GM23338 (cell line): ENCODE measurements around the gene RGS8. TPM values are rescaled to one million over a fixed set of nuclear protein-coding genes. Genes with fewer than 3 reads are reported as not detected.

Source experiments
- ATAC-seq: fragments of 200-7000 bp; cut with Tn5 transposase; 3 replicates; pipeline ENCODE4 v1.9.1; 2020
- DNase-seq: peaks from one replicate; pipeline ENCODE4 v3.0.0-alpha.2; 2015; ENCODE audit warnings: low spot score
- H2AFZ ChIP-seq: fragments of 200-600 bp; sonication (generic); 2 replicates; pipeline ENCODE4 v1.8.0; 2016; ENCODE audit warnings: antibody characterized with exemption, mild to moderate bottlenecking, moderate library complexity
- H3F3A ChIP-seq: fragments of 200-600 bp; sonication (generic); replicated peaks from 2 replicates; pipeline ENCODE4 v1.8.0; 2017; ENCODE audit warnings: antibody characterized with exemption, mixed run types, low read depth
- H3K27ac ChIP-seq: fragments of 200-600 bp; sonication (generic); 2 replicates; pipeline ENCODE4 v1.6.1; 2016; ENCODE audit warnings: low read depth
- H3K27me3 ChIP-seq: fragments of 200-600 bp; sonication (generic); 2 replicates; pipeline ENCODE4 v1.8.0; 2016; ENCODE audit warnings: mild to moderate bottlenecking, mixed run types, moderate library complexity; ENCODE audit not compliant: insufficient read depth
- H3K36me3 ChIP-seq: fragments of 200-600 bp; sonication (generic); 2 replicates; pipeline ENCODE4 v1.8.0; 2016; ENCODE audit warnings: mild to moderate bottlenecking; ENCODE audit not compliant: insufficient read depth
- H3K4me1 ChIP-seq: fragments of 200-600 bp; sonication (generic); 2 replicates; pipeline ENCODE4 v1.8.0; 2016; ENCODE audit warnings: mild to moderate bottlenecking, moderate library complexity; ENCODE audit not compliant: insufficient read depth
- H3K4me2 ChIP-seq: fragments of 200-600 bp; sonication (generic); 2 replicates; pipeline ENCODE4 v1.7.1; 2017; ENCODE audit warnings: mixed run types
- H3K4me3 ChIP-seq: fragments of 200-600 bp; sonication (generic); 2 replicates; pipeline ENCODE4 v1.6.1; 2016; ENCODE audit warnings: mixed run types
- H3K79me2 ChIP-seq: fragments of 200-600 bp; sonication (generic); replicated peaks from 2 replicates; pipeline ENCODE4 v1.8.0; 2017; ENCODE audit warnings: mild to moderate bottlenecking; ENCODE audit not compliant: insufficient read depth
- H3K9me2 ChIP-seq: fragments of 200-600 bp; sonication (generic); 2 replicates; pipeline ENCODE4 v1.8.0; 2017; ENCODE audit not compliant: insufficient read depth
- H4K20me1 ChIP-seq: fragments of 200-600 bp; sonication (generic); replicated peaks from 2 replicates; pipeline ENCODE4 v1.8.0; 2017; ENCODE audit warnings: mild to moderate bottlenecking; ENCODE audit not compliant: insufficient read depth
- H3K27ac Mint-ChIP-seq: 2 replicates; pipeline ENCODE4 v1.8.0; 2020; ENCODE audit warnings: inconsistent platforms, mild to moderate bottlenecking, moderate library complexity, mixed read lengths
- H3K27me3 Mint-ChIP-seq: 3 replicates; pipeline ENCODE4 v1.8.0; 2022; ENCODE audit warnings: low read depth, mild to moderate bottlenecking, moderate library complexity, mixed read lengths, inconsistent platforms; ENCODE audit not compliant: insufficient read depth, poor library complexity
- H3K36me3 Mint-ChIP-seq: 3 replicates; pipeline ENCODE4 v1.8.0; 2021; ENCODE audit warnings: low read depth, mild to moderate bottlenecking, inconsistent platforms, moderate library complexity, mixed read lengths
- H3K4me1 Mint-ChIP-seq: 3 replicates; pipeline ENCODE4 v1.8.0; 2020; ENCODE audit warnings: mild to moderate bottlenecking, inconsistent platforms, mixed read lengths
- H3K4me3 Mint-ChIP-seq: 3 replicates; pipeline ENCODE4 v1.8.0; 2021; ENCODE audit warnings: moderate library complexity, mild to moderate bottlenecking, inconsistent platforms, mixed read lengths
- H3K9me3 Mint-ChIP-seq: 3 replicates; pipeline ENCODE4 v1.8.0; 2020; ENCODE audit warnings: moderate library complexity, mild to moderate bottlenecking, inconsistent platforms, mixed read lengths
- CREB1 ChIP-seq: fragments of 250-450 bp; sonication (Bioruptor Pico); IDR thresholded peaks from 2 replicates; pipeline ENCODE4 v1.5.0; 2020; ENCODE audit warnings: low read depth, mild to moderate bottlenecking, moderate library complexity
- CTCF ChIP-seq, 2 experiments: fragments of 200-600 bp in 1 of 2; sonication (generic) in 1 of 2; conservative IDR thresholded peaks; 2 replicates each; pipeline versions ENCODE4 v1.5.1 to v1.6.1; 2016 to 2017; ENCODE audit warnings: antibody characterized with exemption in 2 of 2, low read depth in 2 of 2, mild to moderate bottlenecking in 2 of 2, moderate library complexity in 1 of 2
- ETS1 ChIP-seq: IDR thresholded peaks from 2 replicates; pipeline ENCODE4 v1.6.1; 2016; ENCODE audit warnings: antibody characterized with exemption
- EZH2 ChIP-seq: fragments of 200-600 bp; sonication (generic); IDR thresholded peaks from one replicate; pipeline ENCODE4 v1.8.0; 2017; ENCODE audit warnings: antibody characterized with exemption, mild to moderate bottlenecking, low read depth; ENCODE audit not compliant: unreplicated experiment
- EZH2phosphoT487 ChIP-seq: fragments of 200-600 bp; sonication (generic); IDR thresholded peaks from one replicate; pipeline ENCODE4 v1.8.1; 2018; ENCODE audit warnings: antibody characterized with exemption; ENCODE audit not compliant: unreplicated experiment
- JUNB ChIP-seq: IDR thresholded peaks from one replicate; pipeline ENCODE4 v1.6.1; 2016; ENCODE audit warnings: antibody characterized with exemption; ENCODE audit not compliant: unreplicated experiment
- NANOG ChIP-seq: IDR thresholded peaks from 2 replicates; pipeline ENCODE4 v1.6.1; 2016; ENCODE audit warnings: antibody characterized with exemption, borderline replicate concordance
- POLR2AphosphoS5 ChIP-seq: IDR thresholded peaks from 2 replicates; pipeline ENCODE4 v1.6.1; 2016; ENCODE audit warnings: antibody characterized with exemption, low read depth
- REST ChIP-seq: IDR thresholded peaks from one replicate; pipeline ENCODE4 v1.6.1; 2018; ENCODE audit warnings: antibody characterized with exemption; ENCODE audit not compliant: unreplicated experiment
- STAT1 ChIP-seq: IDR thresholded peaks from one replicate; pipeline ENCODE4 v1.6.1; 2016; ENCODE audit warnings: antibody characterized with exemption; ENCODE audit not compliant: unreplicated experiment
- ZNF114 ChIP-seq: fragments of 250-450 bp; sonication (Bioruptor Pico); IDR thresholded peaks from 2 replicates; pipeline ENCODE4 v1.5.0; 2020; ENCODE audit warnings: mild to moderate bottlenecking, moderate library complexity
- ZNF331 ChIP-seq: fragments of 250-450 bp; sonication (Bioruptor Pico); IDR thresholded peaks from 2 replicates; pipeline ENCODE4 v1.5.0; 2020; ENCODE audit warnings: low read depth, mild to moderate bottlenecking, moderate library complexity
- polyA plus RNA-seq: library from polyadenylated mRNA; unstranded; fragments of >200 nt; fragmentation: Nextera tagmentation; extraction: Ambion mirVana; gene quantifications from 2 replicates; pipeline ENCODE4 v1.2.1, GENCODE V29; 2016
- total RNA-seq: library from RNA; depleted of rRNA; stranded (reverse); fragments of >200 nt; shearing (Covaris generic); gene quantifications from 2 replicates; pipeline ENCODE4 v1.2.3, GENCODE V29; 2014
- TF ChIP-seq, protein P1 (sequence below): fragments of 250-450 bp; sonication (Bioruptor Pico); IDR thresholded peaks from 2 replicates; pipeline ENCODE4 v1.5.0; 2020; ENCODE audit warnings: mild to moderate bottlenecking, moderate library complexity

RGS8 gene
- total and polyA plus RNA-seq, 2 experiments from 2014 or later, result 0.06 to 2.5 TPM

GRCh38 chr1:182704677-182705076, 20.3 kb upstream of the RGS8 start:
- no peak overlapping the region for H3K4me2 ChIP-seq
- no peaks in the 10 kb centered on the region for H3K79me2 ChIP-seq
- no peak for DNase-seq
- H3K9me3 Mint-ChIP-seq, result no peaks in the 10 kb centered on the region
- H3K4me1 Mint-ChIP-seq, result peaks cover 42% of the 10 kb centered on the region
- no peak for ATAC-seq
- no peak overlapping the region for H3K4me3 Mint-ChIP-seq
- peaks cover 33% of the 10 kb centered on the region for H3K4me1 ChIP-seq
- peaks cover 5% of the 10 kb centered on the region for H3K27me3 Mint-ChIP-seq
- no peaks in the 10 kb centered on the region for H3K36me3 Mint-ChIP-seq
- H3K27ac Mint-ChIP-seq, result no peak overlapping the region
- H3K27ac ChIP-seq, result no peak overlapping the region
- TF ChIP-seq CREB1, result no peak
- no peak for TF ChIP-seq REST
- no peak for TF ChIP-seq ETS1
- no peak for TF ChIP-seq EZH2phosphoT487
- no peak for TF ChIP-seq JUNB
- TF ChIP-seq, protein P1, sequence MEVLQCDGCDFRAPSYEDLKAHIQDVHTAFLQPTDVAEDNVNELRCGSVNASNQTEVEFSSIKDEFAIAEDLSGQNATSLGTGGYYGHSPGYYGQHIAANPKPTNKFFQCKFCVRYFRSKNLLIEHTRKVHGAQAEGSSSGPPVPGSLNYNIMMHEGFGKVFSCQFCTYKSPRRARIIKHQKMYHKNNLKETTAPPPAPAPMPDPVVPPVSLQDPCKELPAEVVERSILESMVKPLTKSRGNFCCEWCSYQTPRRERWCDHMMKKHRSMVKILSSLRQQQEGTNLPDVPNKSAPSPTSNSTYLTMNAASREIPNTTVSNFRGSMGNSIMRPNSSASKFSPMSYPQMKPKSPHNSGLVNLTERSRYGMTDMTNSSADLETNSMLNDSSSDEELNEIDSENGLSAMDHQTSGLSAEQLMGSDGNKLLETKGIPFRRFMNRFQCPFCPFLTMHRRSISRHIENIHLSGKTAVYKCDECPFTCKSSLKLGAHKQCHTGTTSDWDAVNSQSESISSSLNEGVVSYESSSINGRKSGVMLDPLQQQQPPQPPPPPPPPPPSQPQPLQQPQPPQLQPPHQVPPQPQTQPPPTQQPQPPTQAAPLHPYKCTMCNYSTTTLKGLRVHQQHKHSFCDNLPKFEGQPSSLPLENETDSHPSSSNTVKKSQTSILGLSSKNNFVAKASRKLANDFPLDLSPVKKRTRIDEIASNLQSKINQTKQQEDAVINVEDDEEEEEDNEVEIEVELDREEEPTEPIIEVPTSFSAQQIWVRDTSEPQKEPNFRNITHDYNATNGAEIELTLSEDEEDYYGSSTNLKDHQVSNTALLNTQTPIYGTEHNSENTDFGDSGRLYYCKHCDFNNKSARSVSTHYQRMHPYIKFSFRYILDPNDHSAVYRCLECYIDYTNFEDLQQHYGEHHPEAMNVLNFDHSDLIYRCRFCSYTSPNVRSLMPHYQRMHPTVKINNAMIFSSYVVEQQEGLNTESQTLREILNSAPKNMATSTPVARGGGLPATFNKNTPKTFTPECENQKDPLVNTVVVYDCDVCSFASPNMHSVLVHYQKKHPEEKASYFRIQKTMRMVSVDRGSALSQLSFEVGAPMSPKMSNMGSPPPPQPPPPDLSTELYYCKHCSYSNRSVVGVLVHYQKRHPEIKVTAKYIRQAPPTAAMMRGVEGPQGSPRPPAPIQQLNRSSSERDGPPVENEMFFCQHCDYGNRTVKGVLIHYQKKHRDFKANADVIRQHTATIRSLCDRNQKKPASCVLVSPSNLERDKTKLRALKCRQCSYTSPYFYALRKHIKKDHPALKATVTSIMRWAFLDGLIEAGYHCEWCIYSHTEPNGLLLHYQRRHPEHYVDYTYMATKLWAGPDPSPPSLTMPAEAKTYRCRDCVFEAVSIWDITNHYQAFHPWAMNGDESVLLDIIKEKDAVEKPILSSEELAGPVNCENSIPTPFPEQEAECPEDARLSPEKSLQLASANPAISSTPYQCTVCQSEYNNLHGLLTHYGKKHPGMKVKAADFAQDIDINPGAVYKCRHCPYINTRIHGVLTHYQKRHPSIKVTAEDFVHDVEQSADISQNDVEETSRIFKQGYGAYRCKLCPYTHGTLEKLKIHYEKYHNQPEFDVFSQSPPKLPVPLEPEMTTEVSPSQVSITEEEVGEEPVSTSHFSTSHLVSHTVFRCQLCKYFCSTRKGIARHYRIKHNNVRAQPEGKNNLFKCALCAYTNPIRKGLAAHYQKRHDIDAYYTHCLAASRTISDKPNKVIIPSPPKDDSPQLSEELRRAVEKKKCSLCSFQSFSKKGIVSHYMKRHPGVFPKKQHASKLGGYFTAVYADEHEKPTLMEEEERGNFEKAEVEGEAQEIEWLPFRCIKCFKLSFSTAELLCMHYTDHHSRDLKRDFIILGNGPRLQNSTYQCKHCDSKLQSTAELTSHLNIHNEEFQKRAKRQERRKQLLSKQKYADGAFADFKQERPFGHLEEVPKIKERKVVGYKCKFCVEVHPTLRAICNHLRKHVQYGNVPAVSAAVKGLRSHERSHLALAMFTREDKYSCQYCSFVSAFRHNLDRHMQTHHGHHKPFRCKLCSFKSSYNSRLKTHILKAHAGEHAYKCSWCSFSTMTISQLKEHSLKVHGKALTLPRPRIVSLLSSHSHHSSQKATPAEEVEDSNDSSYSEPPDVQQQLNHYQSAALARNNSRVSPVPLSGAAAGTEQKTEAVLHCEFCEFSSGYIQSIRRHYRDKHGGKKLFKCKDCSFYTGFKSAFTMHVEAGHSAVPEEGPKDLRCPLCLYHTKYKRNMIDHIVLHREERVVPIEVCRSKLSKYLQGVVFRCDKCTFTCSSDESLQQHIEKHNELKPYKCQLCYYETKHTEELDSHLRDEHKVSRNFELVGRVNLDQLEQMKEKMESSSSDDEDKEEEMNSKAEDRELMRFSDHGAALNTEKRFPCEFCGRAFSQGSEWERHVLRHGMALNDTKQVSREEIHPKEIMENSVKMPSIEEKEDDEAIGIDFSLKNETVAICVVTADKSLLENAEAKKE (CRISPR knock-in tag), result no peak
- TF ChIP-seq EZH2, result no peak
- TF ChIP-seq ZNF114 (CRISPR knock-in tag), result no peak
- TF ChIP-seq ZNF331 (CRISPR knock-in tag), result no peak
- no peak for TF ChIP-seq STAT1
- no peak for TF ChIP-seq CTCF (conservative IDR thresholded peaks at IDR 0.05; ENCODE audit: low read depth in 2 of 2)
- TF ChIP-seq NANOG, result no peak
- no peak for TF ChIP-seq POLR2AphosphoS5
- H4K20me1 ChIP-seq, result no peaks in the 10 kb centered on the region
- H2AFZ ChIP-seq, result no peak overlapping the region
- no peaks in the 10 kb centered on the region for H3K27me3 ChIP-seq
- no peak overlapping the region for H3K4me3 ChIP-seq
- H3K36me3 ChIP-seq, result no peaks in the 10 kb centered on the region
- H3F3A ChIP-seq, result no peaks in the 10 kb centered on the region
- no peaks in the 10 kb centered on the region for H3K9me2 ChIP-seq
